Measurements from ENCODE around the gene SEMA6A.

- TF ChIP-seq CTCF (conservative IDR thresholded peaks at IDR 0.05; ENCODE audit: low read depth, low read length) (no peak), EZH2phosphoT487 (IDR thresholded peaks at IDR 0.05; ENCODE audit: borderline replicate concordance, low read length) (no peak)
Measured at GRCh38 chr5:116423587-116424257, 150.9 kb downstream of the SEMA6A start.

Data from PC-3 (cell line).